HepG2 (cell line): ENCODE measurements around the gene CYP27B1. TPM values are rescaled to one million over a fixed set of nuclear protein-coding genes. Genes with fewer than 3 reads are reported as not detected.

Source experiments
- ATF7-NPFF ChIP-seq: sonication (generic); formaldehyde crosslinking; IDR thresholded peaks from 2 replicates; pipeline ENCODE4 v1.8.1; 2023; ENCODE audit warnings: mild to moderate bottlenecking, low read depth, missing genetic modification reagents, moderate library complexity
- EEA1 ChIP-seq: sonication (generic); formaldehyde crosslinking; IDR thresholded peaks from 2 replicates; pipeline ENCODE4 v1.5.1; 2020; ENCODE audit warnings: mild to moderate bottlenecking, missing genetic modification reagents, borderline replicate concordance
- FOXO4 ChIP-seq: sonication (generic); formaldehyde crosslinking; conservative IDR thresholded peaks from 2 replicates; pipeline ENCODE4 v1.8.1; 2023; ENCODE audit warnings: missing genetic modification reagents
- HDAC2 ChIP-seq: sonication (generic); formaldehyde crosslinking; IDR thresholded peaks from 2 replicates; pipeline ENCODE4 v1.4.0; 2020; ENCODE audit warnings: missing genetic modification reagents
- HNRNPLL ChIP-seq: fragments of 200-400 bp; formaldehyde crosslinking; IDR thresholded peaks from 2 replicates; pipeline ENCODE4 v1.6.1; 2017; ENCODE audit warnings: mild to moderate bottlenecking, low read depth, low read length; ENCODE audit not compliant: poor library complexity, severe bottlenecking
- ISL2 ChIP-seq: sonication (generic); formaldehyde crosslinking; IDR thresholded peaks from 2 replicates; pipeline ENCODE4 v1.5.0; 2020; ENCODE audit warnings: missing genetic modification reagents
- MIXL1 ChIP-seq: IDR thresholded peaks from 2 replicates; pipeline ENCODE4 v1.6.1; 2016
- MXI1 ChIP-seq: IDR thresholded peaks from 3 replicates; pipeline ENCODE4 v1.6.1; 2012; ENCODE audit warnings: low read depth, low read length, inconsistent platforms, borderline replicate concordance
- NFKB2 ChIP-seq: sonication (generic); formaldehyde crosslinking; IDR thresholded peaks from 2 replicates; pipeline ENCODE4 v1.4.0; 2020; ENCODE audit warnings: missing genetic modification reagents, borderline replicate concordance
- SKIL ChIP-seq: sonication (generic); formaldehyde crosslinking; IDR thresholded peaks from 2 replicates; pipeline ENCODE4 v1.8.0; 2022; ENCODE audit warnings: missing genetic modification reagents, mild to moderate bottlenecking, moderate library complexity, borderline replicate concordance
- SOX6 ChIP-seq, 2 experiments: fragments of 450-650 bp in 1 of 2; sonication (generic) in 1 of 2; formaldehyde crosslinking in 1 of 2; IDR thresholded peaks; 2 replicates each; pipeline versions ENCODE4 v1.4.0 to v1.6.1; 2017 to 2020; ENCODE audit warnings: antibody characterized with exemption in 1 of 2, mild to moderate bottlenecking in 1 of 2, missing genetic modification reagents in 1 of 2
- TBL1XR1 ChIP-seq: fragments of 150-350 bp; IDR thresholded peaks from 2 replicates; pipeline ENCODE4 v1.6.1; 2014; ENCODE audit warnings: borderline replicate concordance, low read length; ENCODE audit not compliant: partially characterized antibody
- ZBTB4 ChIP-seq: sonication (generic); formaldehyde crosslinking; IDR thresholded peaks from 2 replicates; pipeline ENCODE4 v1.4.0; 2020; ENCODE audit warnings: missing genetic modification reagents, mild to moderate bottlenecking, borderline replicate concordance
- ZNF274 ChIP-seq: sonication (generic); formaldehyde crosslinking; IDR thresholded peaks from 2 replicates; pipeline ENCODE4 v1.5.1; 2020; ENCODE audit warnings: mild to moderate bottlenecking, missing genetic modification reagents
- ZNF430 ChIP-seq: sonication (generic); formaldehyde crosslinking; IDR thresholded peaks from 2 replicates; pipeline ENCODE4 v1.9.0; 2021; ENCODE audit warnings: mild to moderate bottlenecking, missing genetic modification reagents
- ZNF460 ChIP-seq: sonication (generic); formaldehyde crosslinking; IDR thresholded peaks from 2 replicates; pipeline ENCODE4 v1.5.1; 2020; ENCODE audit warnings: missing genetic modification reagents, mild to moderate bottlenecking, borderline replicate concordance
- ZNF569 ChIP-seq: sonication (generic); formaldehyde crosslinking; IDR thresholded peaks from 2 replicates; pipeline ENCODE4 v1.5.0; 2020; ENCODE audit warnings: mild to moderate bottlenecking, missing genetic modification reagents, moderate library complexity, borderline replicate concordance
- ZNF704 ChIP-seq: sonication (generic); formaldehyde crosslinking; IDR thresholded peaks from 2 replicates; pipeline ENCODE4 v1.8.1; 2023; ENCODE audit warnings: mild to moderate bottlenecking, inconsistent platforms, moderate library complexity, missing genetic modification reagents, borderline replicate concordance
- ZSCAN25 ChIP-seq: sonication (generic); formaldehyde crosslinking; IDR thresholded peaks from 2 replicates; pipeline ENCODE4 v1.8.0; 2022; ENCODE audit warnings: mild to moderate bottlenecking, missing genetic modification reagents
- polyA plus RNA-seq, 8 experiments: library from polyadenylated mRNA; depleted of rRNA in 3 of 8; stranded (reverse) in 7 of 8; unstranded in 1 of 8; fragments of >200 nt; fragmentation: Illumina TruSeq in 4 of 8; extraction: Trizol in 4 of 8; gene quantifications; 2 replicates each; pipeline versions ENCODE4 v1.2.1 to v1.2.3, GENCODE V29; 2011 to 2016; ENCODE audit warnings: low read depth in 4 of 8, missing spikeins in 1 of 8, mixed read lengths in 1 of 8; ENCODE audit not compliant: insufficient read depth in 1 of 8
- total RNA-seq, 5 experiments: library from RNA; depleted of rRNA; stranded (reverse); fragments of >200 nt; fragmentation: Illumina TruSeq; extraction: Trizol; gene quantifications; 2 replicates each; pipeline ENCODE4 v1.2.3, GENCODE V29; 2016; ENCODE audit warnings: low read depth in 1 of 5

Gene CYP27B1
- total and polyA plus RNA-seq, 2 of the 13 experiments (the other 11 are each of a cell fraction or from before 2014, with no cell fraction given) = 2.3 to 3.0 TPM

GRCh38 chr12:57755454-57756372 is 11.2 kb downstream of the CYP27B1 start (continued):
- no peak for TF ChIP-seq ZNF704
- TF ChIP-seq ZBTB4 = no peak
- peak; percentile 63 for TF ChIP-seq HDAC2
- TF ChIP-seq SOX6 (IDR thresholded peaks at IDR 0.05) = no peak
- TF ChIP-seq SOX6 (CRISPR knock-in tag; IDR thresholded peaks at IDR 0.05) = 0 out of 2 replicates have a peak, but pooled peaks have one; percentile 28
- no peak for TF ChIP-seq ZNF274 (CRISPR knock-in tag)
- peak; percentile 94 for TF ChIP-seq ZSCAN25 (CRISPR knock-in tag)
- TF ChIP-seq ZNF569 (CRISPR knock-in tag) = no peak
- TF ChIP-seq ISL2 = no peak
- TF ChIP-seq MXI1 = 0 out of 3 replicates have a peak, but pooled peaks have one; percentile 31
- TF ChIP-seq ZNF430 (CRISPR knock-in tag) = peak; percentile 55; the same call in 1 of the 2 replicates
- peak; percentile 62 for TF ChIP-seq HNRNPLL
- peak; percentile 25; the same call in 1 of the 2 replicates for TF ChIP-seq MIXL1 (CRISPR knock-in tag)
- 0 out of 2 replicates have a peak, but pooled peaks have one; percentile 49 for TF ChIP-seq EEA1
- peak; percentile 81; the same call in 1 of the 2 replicates for TF ChIP-seq NFKB2 (CRISPR knock-in tag)
- TF ChIP-seq FOXO4 = no peak
- TF ChIP-seq ZNF460 = no peak
- peak; percentile 59; the same call in 1 of the 2 replicates for TF ChIP-seq ATF7-NPFF (CRISPR knock-in tag)
- no peak for TF ChIP-seq TBL1XR1
- TF ChIP-seq SKIL = no peak
